ENCODE results near the gene CGNL1.

CGNL1 gene

GRCh38 chr15:57509126-57509525 lies 132.8 kb downstream of the CGNL1 start:
- no peak for DNase-seq (ENCODE audit: low read depth)
- no peak for TF ChIP-seq CTCF (conservative IDR thresholded peaks at IDR 0.05; ENCODE audit: control insufficient read depth, insufficient read depth, low read depth, low read length)
- H3K4me3 ChIP-seq (ENCODE audit: control insufficient read depth, low read depth, low read length), result no peak overlapping the region

GRCh38 chr15:57509965-57510364 lies 133.7 kb downstream of the CGNL1 start:
- TF ChIP-seq CTCF (conservative IDR thresholded peaks at IDR 0.05; ENCODE audit: control insufficient read depth, insufficient read depth, low read depth, low read length), result no peak
- H3K4me3 ChIP-seq (ENCODE audit: control insufficient read depth, low read depth, low read length), result no peak overlapping the region
- DNase-seq (ENCODE audit: low read depth), result no peak

- DNase-seq (ENCODE audit: low read depth), result peak; percentile 9
- no peak for TF ChIP-seq CTCF (conservative IDR thresholded peaks at IDR 0.05; ENCODE audit: control insufficient read depth, insufficient read depth, low read depth, low read length)
- H3K4me3 ChIP-seq (ENCODE audit: control insufficient read depth, low read depth, low read length), result no peak overlapping the region
Observed at GRCh38 chr15:57510647-57511046, 134.3 kb downstream of the CGNL1 start.

GRCh38 chr15:57516327-57517029 lies 140.2 kb downstream of the CGNL1 start:
- H3K4me3 ChIP-seq (ENCODE audit: control insufficient read depth, low read depth, low read length), result no peak overlapping the region
- no peak for TF ChIP-seq CTCF (conservative IDR thresholded peaks at IDR 0.05; ENCODE audit: control insufficient read depth, insufficient read depth, low read depth, low read length)
- no peak for DNase-seq (ENCODE audit: low read depth)

- no peak for TF ChIP-seq CTCF (conservative IDR thresholded peaks at IDR 0.05; ENCODE audit: control insufficient read depth, insufficient read depth, low read depth, low read length)
- DNase-seq (ENCODE audit: low read depth), result no peak
- no peak overlapping the region for H3K4me3 ChIP-seq (ENCODE audit: control insufficient read depth, low read depth, low read length)
Observed at GRCh38 chr15:57517030-57517671, 140.8 kb downstream of the CGNL1 start.

GRCh38 chr15:57518779-57519405 lies 142.6 kb downstream of the CGNL1 start:
- DNase-seq (ENCODE audit: low read depth), result no peak

More at GRCh38 chr15:57518779-57519405, 142.6 kb downstream of the CGNL1 start:
- H3K4me3 ChIP-seq (ENCODE audit: control insufficient read depth, low read depth, low read length), result no peak overlapping the region
- no peak for TF ChIP-seq CTCF (conservative IDR thresholded peaks at IDR 0.05; ENCODE audit: control insufficient read depth, insufficient read depth, low read depth, low read length)
